HG03354 (cell line): Measurements from ENCODE around the gene GTPBP1.

ENCODE experiments used
- ATAC-seq: cut with Tn5 transposase; IDR thresholded peaks from one replicate; pipeline ENCODE4 v1.9.1; 2021; ENCODE audit warnings: mild to moderate bottlenecking; ENCODE audit not compliant: unreplicated experiment, poor library complexity, severe bottlenecking

Gene GTPBP1

GRCh38 chr22:38738475-38739070 lies 32.8 kb downstream of the GTPBP1 start:
- ATAC-seq = no peak

- ATAC-seq = no peak
Observed at GRCh38 chr22:38739300-38740055, 33.7 kb downstream of the GTPBP1 start.

- ATAC-seq = no peak
Observed at GRCh38 chr22:38740116-38740723, 34.5 kb downstream of the GTPBP1 start.

GRCh38 chr22:38740754-38741153 lies 35.0 kb downstream of the GTPBP1 start:
- no peak for ATAC-seq

GRCh38 chr22:38741166-38741565 lies 35.4 kb downstream of the GTPBP1 start:
- ATAC-seq = no peak

GRCh38 chr22:38741576-38741975 lies 35.8 kb downstream of the GTPBP1 start:
- no peak for ATAC-seq

- ATAC-seq = no peak
Observed at GRCh38 chr22:38742176-38742942, 36.6 kb downstream of the GTPBP1 start.

GRCh38 chr22:38744981-38745380 lies 39.2 kb downstream of the GTPBP1 start:
- no peak for ATAC-seq

GRCh38 chr22:38745676-38746460 lies 40.1 kb downstream of the GTPBP1 start:
- ATAC-seq = no peak

- ATAC-seq = no peak
Observed at GRCh38 chr22:38748487-38749136, 42.9 kb downstream of the GTPBP1 start.

- no peak for ATAC-seq
Observed at GRCh38 chr22:38750104-38750503, 44.4 kb downstream of the GTPBP1 start.

GRCh38 chr22:38750638-38751037 lies 44.9 kb downstream of the GTPBP1 start:
- no peak for ATAC-seq

- ATAC-seq = no peak
Observed at GRCh38 chr22:38751066-38751421, 45.3 kb downstream of the GTPBP1 start.

- ATAC-seq = peak; percentile 53
Observed at GRCh38 chr22:38751422-38752346, 45.9 kb downstream of the GTPBP1 start.

- no peak for ATAC-seq
Observed at GRCh38 chr22:38753948-38754750, 48.4 kb downstream of the GTPBP1 start.

GRCh38 chr22:38754751-38755154 lies 49.0 kb downstream of the GTPBP1 start:
- no peak for ATAC-seq

- ATAC-seq = peak; percentile 35
Observed at GRCh38 chr22:38755155-38755910, 49.6 kb downstream of the GTPBP1 start.
